Amniotic stem cell (primary cell): Measurements from ENCODE around the gene CASQ2.

Experiments used
- DNase-seq: peaks from one replicate; lab custom pipeline; 2025; lab: John Stamatoyannopoulos, UW

Gene CASQ2

GRCh38 chr1:115694805-115695204, 73.7 kb downstream of the CASQ2 start:
- no peak for DNase-seq

GRCh38 chr1:115692224-115692623, 76.3 kb downstream of the CASQ2 start:
- no peak for DNase-seq

- no peak for DNase-seq
Observed at GRCh38 chr1:115690972-115691371, 77.5 kb downstream of the CASQ2 start.

- DNase-seq = no peak
Observed at GRCh38 chr1:115687744-115688143, 80.8 kb downstream of the CASQ2 start.

- no peak for DNase-seq
Observed at GRCh38 chr1:115685029-115685705, 83.3 kb downstream of the CASQ2 start.

- no peak for DNase-seq
Observed at GRCh38 chr1:115682792-115683191, 85.7 kb downstream of the CASQ2 start.

GRCh38 chr1:115680730-115681111, 87.8 kb downstream of the CASQ2 start:
- DNase-seq = no peak

- peak; percentile 11 for DNase-seq
Observed at GRCh38 chr1:115679141-115679611, 89.3 kb downstream of the CASQ2 start.

- no peak for DNase-seq
Observed at GRCh38 chr1:115678141-115678540, 90.4 kb downstream of the CASQ2 start.

- DNase-seq = no peak
Observed at GRCh38 chr1:115677565-115677964, 90.9 kb downstream of the CASQ2 start.

- DNase-seq = no peak
Observed at GRCh38 chr1:115677182-115677555, 91.3 kb downstream of the CASQ2 start.

GRCh38 chr1:115676498-115677181, 91.9 kb downstream of the CASQ2 start:
- DNase-seq = no peak

- no peak for DNase-seq
Observed at GRCh38 chr1:115672224-115673009, 96.1 kb downstream of the CASQ2 start.

GRCh38 chr1:115671176-115671934, 97.2 kb downstream of the CASQ2 start:
- DNase-seq = no peak

GRCh38 chr1:115670476-115671175, 97.9 kb downstream of the CASQ2 start:
- DNase-seq = no peak

GRCh38 chr1:115669886-115670285, 98.6 kb downstream of the CASQ2 start:
- no peak for DNase-seq

GRCh38 chr1:115669002-115669673, 99.4 kb downstream of the CASQ2 start:
- peak; percentile 12 for DNase-seq

GRCh38 chr1:115668579-115668978, 99.9 kb downstream of the CASQ2 start:
- no peak for DNase-seq

- DNase-seq = no peak
Observed at GRCh38 chr1:115666702-115667101, 101.8 kb downstream of the CASQ2 start.

- no peak for DNase-seq
Observed at GRCh38 chr1:115666206-115666605, 102.3 kb downstream of the CASQ2 start.
